GM18505 (cell line): ENCODE measurements around the gene THAP7.

Experiments used
- ATAC-seq: cut with Tn5 transposase; IDR thresholded peaks from one replicate; pipeline ENCODE4 v1.9.1; 2021; ENCODE audit not compliant: unreplicated experiment
- POLR2A ChIP-seq: IDR thresholded peaks from 4 replicates; pipeline ENCODE4 v1.6.1; 2011; ENCODE audit warnings: borderline replicate concordance; ENCODE audit not compliant: insufficient read depth, insufficient read length; ENCODE audit errors: extremely low read depth

The THAP7 gene

DNA sequence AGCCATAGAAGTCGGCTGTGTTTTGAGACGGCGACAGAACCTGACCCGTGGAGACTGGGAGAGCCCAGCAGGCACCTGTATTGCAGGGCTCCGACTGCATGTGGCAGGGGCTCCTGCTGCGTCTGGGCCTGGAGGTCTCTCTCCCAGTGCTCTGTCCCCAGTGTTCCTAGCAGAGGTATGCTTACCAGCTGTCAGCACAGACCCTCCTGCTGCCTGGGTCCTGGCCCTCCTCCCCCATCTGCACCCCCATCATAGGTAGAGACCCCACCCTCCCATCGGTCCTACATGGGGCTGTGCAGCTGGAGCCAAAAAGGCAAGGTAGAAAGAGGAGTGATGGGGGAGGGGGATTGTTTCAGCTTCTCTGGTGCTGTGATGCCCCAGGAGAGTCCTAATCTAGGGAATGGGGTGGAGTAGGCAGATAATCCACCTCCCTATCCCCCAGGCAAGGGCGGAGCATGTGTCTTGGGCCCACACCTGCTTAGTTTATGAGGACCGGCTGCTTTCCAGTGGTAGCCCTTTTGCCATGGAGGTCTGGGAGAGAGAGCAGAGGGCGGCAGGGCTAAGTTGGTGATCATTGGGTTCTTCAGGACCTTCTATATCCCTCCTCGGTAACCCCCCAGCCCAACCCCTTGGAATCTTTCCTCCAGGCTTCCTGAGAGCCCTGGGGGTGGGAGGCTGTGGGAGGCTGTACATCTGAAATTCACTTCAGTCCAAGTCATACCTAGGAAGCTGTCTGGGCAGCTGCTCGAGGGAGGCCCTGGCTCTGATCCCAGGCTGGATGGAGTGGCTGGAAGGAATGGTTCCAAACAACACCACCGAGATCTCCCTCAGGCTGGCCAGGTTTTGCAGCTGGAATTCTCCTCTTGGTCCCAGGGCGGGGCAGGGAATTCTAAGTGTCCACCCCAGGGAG, 25.1 kb upstream of the THAP7 start:
- no peak for ATAC-seq
- no peak for TF ChIP-seq POLR2A

DNA sequence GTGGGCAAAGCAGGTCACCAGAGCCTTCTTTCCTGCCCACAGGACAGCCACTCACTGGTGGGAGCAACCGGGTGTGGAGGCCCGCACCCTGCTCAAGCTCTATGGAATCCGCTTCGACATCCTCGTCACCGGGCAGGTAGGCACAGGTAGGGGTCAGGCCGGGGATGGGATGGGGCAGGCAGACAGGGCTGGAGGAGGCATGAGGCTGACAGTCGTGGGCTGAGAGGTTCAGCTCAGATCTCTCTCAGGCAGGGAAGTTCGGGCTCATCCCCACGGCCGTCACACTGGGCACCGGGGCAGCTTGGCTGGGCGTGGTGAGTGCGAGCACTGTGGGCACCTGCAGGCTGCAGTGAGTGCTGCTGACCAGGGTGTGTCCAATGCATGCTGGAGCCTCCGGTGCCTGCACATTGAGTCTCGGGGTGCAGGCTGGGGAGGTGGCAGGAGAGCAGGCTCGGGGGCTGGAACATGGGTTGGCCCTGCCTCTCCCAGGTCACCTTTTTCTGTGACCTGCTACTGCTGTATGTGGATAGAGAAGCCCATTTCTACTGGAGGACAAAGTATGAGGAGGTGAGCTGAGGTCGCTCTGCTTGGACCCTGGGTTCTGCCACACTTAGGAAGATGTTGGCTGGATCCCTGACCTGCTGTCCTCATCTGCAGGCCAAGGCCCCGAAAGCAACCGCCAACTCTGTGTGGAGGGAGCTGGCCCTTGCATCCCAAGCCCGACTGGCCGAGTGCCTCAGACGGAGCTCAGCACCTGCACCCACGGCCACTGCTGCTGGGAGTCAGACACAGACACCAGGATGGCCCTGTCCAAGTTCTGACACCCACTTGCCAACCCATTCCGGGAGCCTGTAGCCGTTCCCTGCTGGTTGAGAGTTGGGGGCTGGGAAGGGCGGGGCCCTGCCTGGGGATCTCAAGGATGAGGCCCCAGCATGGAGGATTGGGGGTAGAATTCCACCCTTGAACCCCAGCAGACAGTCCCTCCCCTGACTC, 24.1 kb upstream of the THAP7 start:
- no peak for ATAC-seq

DNA sequence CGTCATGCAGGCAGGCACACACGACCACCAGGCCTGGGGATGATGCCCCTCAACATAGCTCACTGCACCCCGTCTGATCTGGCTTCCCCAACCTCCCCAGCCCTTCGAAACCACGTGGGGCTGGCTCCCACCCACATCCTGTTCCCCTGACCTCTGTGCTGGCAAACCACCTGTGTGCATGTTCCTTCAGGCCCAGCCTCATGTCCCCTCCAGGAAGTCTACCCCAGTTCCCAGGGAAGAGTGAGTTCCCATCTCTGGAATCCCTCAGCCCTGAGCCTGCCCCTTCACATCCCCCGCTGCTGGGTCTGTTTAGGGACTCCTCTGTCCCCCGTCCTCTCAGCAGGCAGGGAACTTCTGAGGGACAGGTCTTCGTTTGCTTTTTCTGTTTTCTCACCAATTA, 23.3 kb upstream of the THAP7 start:
- no peak for ATAC-seq
- TF ChIP-seq POLR2A = no peak

More for the DNA sequence above, 24.1 kb upstream of the THAP7 start:
- no peak for TF ChIP-seq POLR2A

DNA sequence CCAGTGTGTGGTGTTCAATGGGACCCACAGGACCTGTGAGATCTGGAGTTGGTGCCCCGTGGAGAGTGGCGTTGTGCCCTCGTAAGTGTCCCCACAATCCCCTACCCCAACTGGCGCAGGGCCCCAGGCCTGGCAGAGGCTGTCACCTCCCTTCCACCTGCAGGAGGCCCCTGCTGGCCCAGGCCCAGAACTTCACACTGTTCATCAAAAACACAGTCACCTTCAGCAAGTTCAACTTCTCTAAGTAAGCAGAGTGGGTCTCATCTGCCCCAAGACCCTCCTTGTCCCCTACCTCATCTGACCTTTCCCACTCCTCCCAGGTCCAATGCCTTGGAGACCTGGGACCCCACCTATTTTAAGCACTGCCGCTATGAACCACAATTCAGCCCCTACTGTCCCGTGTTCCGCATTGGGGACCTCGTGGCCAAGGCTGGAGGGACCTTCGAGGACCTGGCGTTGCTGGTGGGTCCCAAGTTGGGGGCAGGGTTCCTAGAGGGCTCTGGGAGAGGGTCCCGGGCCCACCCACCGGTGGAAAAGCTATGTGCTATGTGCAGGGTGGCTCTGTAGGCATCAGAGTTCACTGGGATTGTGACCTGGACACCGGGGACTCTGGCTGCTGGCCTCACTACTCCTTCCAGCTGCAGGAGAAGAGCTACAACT, 21.2 kb upstream of the THAP7 start:
- ATAC-seq = no peak
- TF ChIP-seq POLR2A = no peak

DNA sequence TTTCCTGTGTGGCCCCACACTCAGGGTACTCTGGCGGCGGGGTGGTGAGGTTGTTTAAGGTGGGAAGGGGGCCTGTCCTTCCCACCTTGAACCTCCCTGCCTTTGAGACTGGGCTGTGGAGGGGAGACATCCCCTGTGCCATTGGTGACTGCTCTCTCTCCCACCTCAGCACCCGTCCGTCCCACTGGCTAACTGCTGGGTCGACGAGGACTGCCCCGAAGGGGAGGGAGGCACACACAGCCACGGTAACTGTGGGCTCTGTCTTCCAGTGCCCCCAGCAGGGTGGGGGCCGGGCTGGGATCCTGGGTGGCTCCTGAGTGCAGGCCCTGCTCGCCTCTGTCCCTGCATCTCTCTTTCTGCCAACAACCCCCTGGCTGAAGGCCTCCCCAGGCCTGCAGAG, 20.6 kb upstream of the THAP7 start:
- no peak for ATAC-seq
- no peak for TF ChIP-seq POLR2A

DNA sequence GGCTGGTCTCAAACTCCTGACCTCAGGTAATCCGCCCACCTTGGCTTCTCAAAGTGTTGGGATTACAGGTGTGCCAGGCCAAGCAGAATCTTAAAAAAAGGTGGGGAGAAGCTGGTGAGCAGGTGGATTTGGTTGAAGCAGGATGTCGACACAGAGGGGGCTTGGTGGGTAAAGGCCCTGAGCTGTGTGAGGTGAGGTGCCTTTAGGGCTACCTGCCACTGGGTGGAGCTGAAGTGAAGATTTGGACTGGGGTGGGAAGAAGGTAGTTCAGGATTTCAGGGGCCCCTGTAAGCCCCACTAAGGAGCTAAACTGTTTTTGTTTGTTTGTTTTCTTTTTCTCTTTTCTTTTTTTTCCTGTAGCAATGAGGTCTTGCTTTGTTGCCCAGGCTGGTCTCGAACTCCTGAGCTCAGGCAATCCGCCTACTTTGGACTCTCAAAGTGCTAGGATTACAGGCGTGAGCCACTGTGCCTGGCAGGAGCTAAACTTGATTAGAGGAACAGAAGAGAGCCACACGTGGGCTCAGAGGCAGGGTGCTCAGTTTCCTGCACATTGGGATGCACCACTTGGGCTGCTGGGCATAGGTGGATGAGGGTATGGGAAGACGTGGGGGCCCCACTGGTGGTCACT, 19.0 kb upstream of the THAP7 start:
- ATAC-seq = no peak
- no peak for TF ChIP-seq POLR2A

DNA sequence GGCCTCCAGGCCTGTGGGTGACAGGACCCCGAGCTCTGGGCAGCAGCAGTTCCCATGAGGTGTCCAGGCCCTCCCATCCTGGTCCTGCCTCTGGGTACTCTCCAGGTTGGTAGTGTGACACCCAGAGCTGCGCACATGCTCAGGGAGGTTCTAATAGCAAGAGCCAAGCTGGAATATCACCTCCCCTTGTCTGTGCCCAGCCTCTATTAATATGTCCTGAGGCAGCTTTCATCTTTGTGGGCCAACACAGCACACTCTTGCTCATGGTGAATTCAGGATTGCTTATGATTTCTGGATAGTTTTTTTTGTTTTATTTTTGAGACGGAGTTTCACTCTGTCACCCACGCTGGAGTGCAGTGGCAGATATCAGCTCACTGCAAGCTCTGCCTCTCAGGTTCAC, 16.4 kb upstream of the THAP7 start:
- no peak for ATAC-seq
- no peak for TF ChIP-seq POLR2A

DNA sequence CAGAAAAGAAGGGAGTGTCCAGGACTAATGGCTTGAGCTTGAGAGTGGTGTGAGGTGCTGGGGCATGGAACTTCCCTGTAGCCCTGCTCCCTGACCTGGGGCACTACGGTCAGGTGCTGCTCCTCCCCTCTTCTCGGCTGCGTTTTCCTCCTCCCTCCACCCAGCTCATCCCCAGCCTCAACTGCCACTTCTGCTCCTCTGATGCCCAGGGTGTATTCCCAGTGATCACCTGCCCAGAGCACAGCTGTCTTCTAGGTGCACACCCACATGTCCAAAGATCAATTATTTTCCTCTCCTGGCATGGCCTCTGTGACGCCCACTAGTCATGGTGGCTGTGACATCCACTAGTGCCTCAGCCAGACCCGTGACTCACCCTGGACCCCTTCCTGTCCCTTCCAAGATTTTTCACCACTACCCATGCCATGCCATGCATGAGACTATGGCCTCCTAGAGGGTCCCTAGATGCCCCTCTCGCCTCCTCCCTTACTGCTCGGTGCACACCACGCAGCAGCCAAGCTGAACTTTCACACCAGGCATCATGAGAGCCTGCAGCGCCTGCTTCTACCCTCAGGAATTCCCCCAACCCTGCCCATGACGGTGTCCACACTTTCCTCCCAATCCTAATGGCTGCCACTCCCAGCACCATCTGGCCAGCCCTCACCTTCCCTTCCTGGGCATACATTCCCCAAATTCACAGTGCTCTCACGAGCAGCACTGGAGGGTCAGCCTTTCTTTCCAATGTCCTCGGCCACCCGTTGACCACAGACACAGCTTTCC, 14.9 kb upstream of the THAP7 start:
- no peak for ATAC-seq
- TF ChIP-seq POLR2A = no peak

DNA sequence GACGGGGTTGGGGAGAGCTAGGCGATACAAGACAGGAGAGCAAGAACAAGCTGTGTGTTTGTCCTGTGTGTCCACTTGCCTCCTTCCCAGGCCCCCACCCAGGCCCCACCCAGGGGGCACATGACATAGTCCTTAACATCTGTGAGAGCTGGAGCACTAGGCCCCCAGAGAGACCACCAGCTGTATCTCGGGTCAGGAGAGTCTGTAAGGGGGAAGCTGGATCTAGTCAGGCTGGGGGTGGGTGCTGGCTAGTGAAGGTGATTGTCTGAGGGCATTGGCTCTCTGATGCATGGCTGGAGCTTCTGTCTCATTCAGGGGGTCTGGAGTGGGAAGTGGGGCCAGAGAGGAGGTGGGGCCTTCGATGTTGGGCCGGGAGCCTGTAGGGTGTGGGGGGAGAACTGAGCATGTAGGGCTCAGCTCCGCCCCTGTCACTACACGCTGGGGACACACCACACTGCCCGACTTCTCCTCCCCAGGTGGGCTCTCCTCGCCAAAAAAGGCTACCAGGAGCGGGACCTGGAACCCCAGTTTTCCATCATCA, 13.6 kb upstream of the THAP7 start:
- no peak for TF ChIP-seq POLR2A
- no peak for ATAC-seq

DNA sequence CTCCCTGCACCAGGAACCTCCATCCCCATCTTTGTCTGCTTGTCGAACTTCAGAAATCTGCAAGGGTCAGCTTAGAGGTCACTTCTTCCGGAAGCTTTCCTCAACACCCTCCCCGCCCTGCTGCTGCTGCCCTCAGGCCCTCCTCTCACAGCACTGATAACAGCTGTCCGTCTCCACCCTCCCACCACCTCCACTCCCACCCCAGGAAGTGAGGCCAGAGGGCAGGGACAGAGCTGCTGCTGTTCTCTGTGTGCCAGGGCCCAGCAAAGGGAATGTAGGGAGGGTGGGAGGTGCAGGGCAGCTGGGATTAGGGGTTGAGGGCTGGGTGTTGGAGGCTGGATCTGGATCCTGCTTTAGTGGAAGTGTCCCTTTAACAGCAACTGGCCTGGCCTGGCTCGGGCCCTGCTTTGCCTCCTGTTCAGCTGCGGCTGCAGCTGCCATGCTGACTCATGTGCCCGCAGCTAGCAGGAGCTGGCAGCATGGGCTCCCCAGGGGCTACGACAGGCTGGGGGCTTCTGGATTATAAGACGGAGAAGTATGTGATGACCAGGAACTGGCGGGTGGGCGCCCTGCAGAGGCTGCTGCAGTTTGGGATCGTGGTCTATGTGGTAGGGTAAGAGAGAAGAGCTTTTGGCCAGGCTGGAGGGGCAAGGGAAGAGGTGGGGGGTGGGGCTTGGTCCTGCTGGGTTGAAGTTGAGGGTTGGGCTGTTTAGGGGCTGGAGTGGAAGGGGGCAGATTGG, 13.0 kb upstream of the THAP7 start, which contains the start of gene P2RX6:
P2RX6 (plus strand) TSS at position 440 of the 740 bp plus-strand sequence; CDS start at position 450, 10 bp downstream.
- no peak for ATAC-seq
- TF ChIP-seq POLR2A = no peak

DNA sequence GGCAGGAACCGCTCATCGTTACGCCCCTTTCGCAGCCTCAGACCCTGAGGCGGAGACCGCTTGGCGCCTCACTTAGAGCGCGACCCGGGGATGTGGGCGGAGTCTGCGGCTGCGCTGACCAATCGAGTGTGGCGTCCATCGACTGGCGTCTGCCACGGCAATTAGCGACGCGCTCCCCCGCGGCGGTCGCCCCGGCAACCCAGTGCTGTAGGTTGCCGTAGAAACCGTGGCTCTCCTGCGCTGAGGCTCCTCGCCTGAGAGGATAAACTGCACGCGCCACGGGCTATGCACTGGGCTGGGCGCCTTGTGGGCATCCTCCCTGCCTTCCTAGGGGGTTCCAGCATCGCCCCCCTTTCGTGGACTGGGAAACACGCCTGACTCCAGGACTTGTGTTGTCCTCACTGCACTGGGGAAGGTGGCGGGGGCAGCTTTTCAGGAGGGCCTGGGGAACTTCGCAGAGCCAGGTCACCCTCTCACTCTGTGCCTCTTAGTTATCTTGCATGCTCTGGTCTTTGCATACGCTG, 12.3 kb upstream of the THAP7 start:
- TF ChIP-seq POLR2A = no peak
- ATAC-seq = peak; percentile 78
